SK-N-SH (cell line): Measurements from ENCODE around the gene GLIS1. TPM values are rescaled to one million over a fixed set of nuclear protein-coding genes. Genes with fewer than 3 reads are reported as not detected.

Experiments used
- CTCF ChIA-PET: fragments of 300-600, 350-600 bp; formaldehyde crosslinking; extraction: SDS; loops from one replicate; lab custom pipeline; 2021; lab: Yijun Ruan, JAX
- POLR2A ChIA-PET: fragments of 350-600 bp; sonication (Branson Sonifier 250); formaldehyde crosslinking; extraction: SDS; loops from one replicate; lab custom pipeline; 2020; ENCODE audit warnings: antibody characterized with exemption, inconsistent platforms; lab: Yijun Ruan, JAX
- DNase-seq: peaks from one replicate; pipeline ENCODE4 v3.0.0; 2012
- H2AFZ ChIP-seq: fragments of 200-600 bp; sonication (generic); 2 replicates; pipeline ENCODE4 v1.8.1; 2016; ENCODE audit warnings: antibody characterized with exemption, mild to moderate bottlenecking, low read depth
- H3F3A ChIP-seq: fragments of 200-600 bp; sonication (generic); replicated peaks from 2 replicates; pipeline ENCODE3; 2016; ENCODE audit warnings: antibody characterized with exemption, mild to moderate bottlenecking; ENCODE audit not compliant: insufficient read depth
- H3K27ac ChIP-seq, 2 experiments: fragments of 200-500 bp in 1 of 2; fragments of 200-600 bp in 1 of 2; sonication (Bioruptor generic) in 1 of 2; sonication (generic), shearing (Covaris generic) in 1 of 2; 2 replicates each; pipeline versions ENCODE4 v1.5.1 to v1.6.1; 2014 to 2016; ENCODE audit warnings: low read depth in 2 of 2, inconsistent platforms in 1 of 2, low read length in 1 of 2, mild to moderate bottlenecking in 1 of 2, mixed read lengths in 1 of 2
- H3K27me3 ChIP-seq: fragments of 200-600 bp; sonication (generic), shearing (Covaris generic); 2 replicates; pipeline ENCODE4 v1.6.1; 2016; ENCODE audit warnings: mixed run types; ENCODE audit not compliant: insufficient read depth
- H3K36me3 ChIP-seq, 2 experiments: fragments of 200-500 bp in 1 of 2; fragments of 200-600 bp in 1 of 2; sonication (Bioruptor generic) in 1 of 2; sonication (generic) in 1 of 2; replicated peaks in 1 of 2; 2 replicates each; pipeline versions ENCODE3 to v1.5.1; 2014 to 2016; ENCODE audit warnings: low read length in 1 of 2, mild to moderate bottlenecking in 1 of 2; ENCODE audit not compliant: insufficient read depth in 2 of 2, control insufficient read depth in 1 of 2
- H3K4me1 ChIP-seq, 2 experiments: fragments of 200-500 bp in 1 of 2; fragments of 200-600 bp in 1 of 2; sonication (Bioruptor generic) in 1 of 2; sonication (generic), shearing (Covaris generic) in 1 of 2; 2 replicates each; pipeline versions ENCODE4 v1.5.1 to v1.6.1; 2014 to 2016; ENCODE audit warnings: low read depth in 1 of 2, low read length in 1 of 2, mixed run types in 1 of 2; ENCODE audit not compliant: insufficient read depth in 2 of 2, control insufficient read depth in 1 of 2
- H3K4me2 ChIP-seq: fragments of 200-600 bp; sonication (generic), shearing (Covaris generic); 2 replicates; pipeline ENCODE4 v1.6.1; 2017; ENCODE audit warnings: mixed run types
- H3K4me3 ChIP-seq, 2 experiments: fragments of 200-500 bp in 1 of 2; fragments of 200-600 bp in 1 of 2; sonication (Bioruptor generic) in 1 of 2; sonication (generic), shearing (Covaris generic) in 1 of 2; 2 replicates each; pipeline versions ENCODE4 v1.5.1 to v1.8.1; 2014 to 2016; ENCODE audit warnings: low read depth in 2 of 2, inconsistent platforms in 1 of 2, low read length in 1 of 2, mild to moderate bottlenecking in 1 of 2, mixed read lengths in 1 of 2, moderate library complexity in 1 of 2
- H3K79me2 ChIP-seq: fragments of 200-600 bp; sonication (generic); 2 replicates; pipeline ENCODE4 v1.8.1; 2017; ENCODE audit warnings: mild to moderate bottlenecking; ENCODE audit not compliant: insufficient read depth
- H3K9ac ChIP-seq: fragments of 200-600 bp; sonication (generic); 2 replicates; pipeline ENCODE4 v1.6.1; 2017; ENCODE audit warnings: mixed run types
- H3K9me2 ChIP-seq: fragments of 200-600 bp; sonication (generic); 2 replicates; pipeline ENCODE4 v1.6.1; 2017; ENCODE audit warnings: mixed run types
- H3K9me3 ChIP-seq: fragments of 200-600 bp; sonication (generic); 2 replicates; pipeline ENCODE4 v1.6.1; 2017; ENCODE audit warnings: mixed run types, mild to moderate bottlenecking, moderate library complexity
- H4K20me1 ChIP-seq: fragments of 200-600 bp; sonication (generic); 2 replicates; pipeline ENCODE4 v1.6.1; 2017; ENCODE audit warnings: mild to moderate bottlenecking, mixed run types; ENCODE audit not compliant: insufficient read depth
- EZH2phosphoT487 ChIP-seq: fragments of 200-600 bp; sonication (generic); IDR thresholded peaks from 2 replicates; pipeline ENCODE4 v1.6.1; 2017; ENCODE audit warnings: low read depth, mixed run types, mild to moderate bottlenecking, antibody characterized with exemption, moderate library complexity, borderline replicate concordance
- FOXJ3 ChIP-seq: sonication (generic); formaldehyde crosslinking; IDR thresholded peaks from 2 replicates; pipeline ENCODE4 v1.5.1; 2020; ENCODE audit warnings: mild to moderate bottlenecking, missing genetic modification reagents
- GATA2 ChIP-seq: sonication (generic); formaldehyde crosslinking; IDR thresholded peaks from 2 replicates; pipeline ENCODE4 v1.5.0; 2020; ENCODE audit warnings: mild to moderate bottlenecking, missing genetic modification reagents
- NFIC ChIP-seq: IDR thresholded peaks from 2 replicates; pipeline ENCODE4 v1.4.0; 2012; ENCODE audit warnings: borderline replicate concordance
- NRF1 ChIP-seq: IDR thresholded peaks from 2 replicates; pipeline ENCODE4 v1.6.1; 2012; ENCODE audit warnings: low read depth, mild to moderate bottlenecking, low read length
- POLR2AphosphoS5 ChIP-seq: IDR thresholded peaks from 2 replicates; pipeline ENCODE4 v1.6.1; 2012; ENCODE audit warnings: low read depth, low read length
- RAD21 ChIP-seq: IDR thresholded peaks from 2 replicates; pipeline ENCODE4 v1.6.1; 2012; ENCODE audit warnings: mild to moderate bottlenecking, low read length
- RXRA ChIP-seq: IDR thresholded peaks from 2 replicates; pipeline ENCODE4 v1.4.0; 2012; ENCODE audit warnings: low read depth, mild to moderate bottlenecking, borderline replicate concordance
- TAF1 ChIP-seq: IDR thresholded peaks from 2 replicates; pipeline ENCODE4 v1.6.1; 2012; ENCODE audit warnings: low read depth, mild to moderate bottlenecking, low read length, moderate library complexity, borderline replicate concordance
- TCF12 ChIP-seq: IDR thresholded peaks from 2 replicates; pipeline ENCODE4 v1.4.0; 2012
- WGBS: methylation state at CpG from one replicate; pipeline ENCODE4 v1.1.6; 2017; ENCODE audit warnings: low lambda C conversion rate; 5-methylcytosine and 5-hydroxymethylcytosine counted together
- polyA plus RNA-seq, 3 experiments: library from polyadenylated mRNA; depleted of rRNA; stranded (reverse); fragments of >200 nt; gene quantifications; 2 replicates each; pipeline ENCODE4 v1.2.3, GENCODE V29; 2012
- TF ChIP-seq, protein P1 (sequence below): IDR thresholded peaks from 2 replicates; pipeline ENCODE4 v1.4.0; 2012; ENCODE audit warnings: low read depth, borderline replicate concordance
- TF ChIP-seq, protein P2 (sequence below): IDR thresholded peaks from 2 replicates; pipeline ENCODE4 v1.6.1; 2012; ENCODE audit warnings: mild to moderate bottlenecking, low read depth, low read length, moderate library complexity
- TF ChIP-seq, protein P3 (sequence below): fragments of 200-600 bp; sonication (generic); IDR thresholded peaks from 2 replicates; pipeline ENCODE4 v1.6.1; 2017; ENCODE audit warnings: antibody characterized with exemption, mild to moderate bottlenecking, moderate library complexity

GLIS1 gene
- polyA plus RNA-seq, 1 of the 3 experiments (the other 2 are of a cell fraction) = 0.13 TPM

DNA sequence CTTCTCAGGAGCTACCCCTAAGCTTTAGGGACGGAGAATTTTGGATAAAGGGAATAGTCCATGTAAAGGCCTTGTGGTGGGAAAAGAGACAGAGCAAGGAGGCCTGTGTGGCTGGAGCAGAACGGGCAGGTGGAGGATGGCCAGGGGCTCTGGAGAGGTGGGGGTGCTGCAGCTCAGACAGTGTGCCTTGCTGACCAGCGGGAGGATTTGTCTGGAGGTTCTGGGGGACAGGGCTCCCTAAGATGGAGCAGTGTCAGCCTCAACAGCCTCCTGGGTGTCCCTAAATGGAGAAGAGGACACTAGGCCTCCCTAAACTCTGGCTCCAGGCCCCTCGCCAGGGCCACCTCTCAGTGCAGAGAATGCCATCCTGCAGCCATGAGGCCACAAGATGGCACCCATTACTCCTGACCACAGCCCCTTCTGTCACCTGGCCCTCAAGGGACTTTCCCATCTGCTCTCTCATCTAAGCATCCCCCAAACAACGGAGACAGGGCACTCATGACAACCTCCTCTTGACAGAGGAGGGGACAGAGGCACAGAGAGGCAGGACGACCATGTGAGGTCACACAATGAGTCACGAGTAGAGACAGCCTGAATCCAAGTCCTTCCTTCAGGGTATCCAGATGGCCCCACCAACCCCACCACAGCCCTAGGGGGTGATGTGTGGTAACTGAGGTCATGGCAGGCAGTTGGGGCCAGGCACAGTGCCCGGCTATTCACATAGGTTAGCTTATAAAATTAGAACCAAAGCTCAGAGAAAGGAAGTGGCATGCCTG is 185.0 kb downstream of the GLIS1 start (continued):
- TF ChIP-seq EZH2phosphoT487 = no peak

DNA sequence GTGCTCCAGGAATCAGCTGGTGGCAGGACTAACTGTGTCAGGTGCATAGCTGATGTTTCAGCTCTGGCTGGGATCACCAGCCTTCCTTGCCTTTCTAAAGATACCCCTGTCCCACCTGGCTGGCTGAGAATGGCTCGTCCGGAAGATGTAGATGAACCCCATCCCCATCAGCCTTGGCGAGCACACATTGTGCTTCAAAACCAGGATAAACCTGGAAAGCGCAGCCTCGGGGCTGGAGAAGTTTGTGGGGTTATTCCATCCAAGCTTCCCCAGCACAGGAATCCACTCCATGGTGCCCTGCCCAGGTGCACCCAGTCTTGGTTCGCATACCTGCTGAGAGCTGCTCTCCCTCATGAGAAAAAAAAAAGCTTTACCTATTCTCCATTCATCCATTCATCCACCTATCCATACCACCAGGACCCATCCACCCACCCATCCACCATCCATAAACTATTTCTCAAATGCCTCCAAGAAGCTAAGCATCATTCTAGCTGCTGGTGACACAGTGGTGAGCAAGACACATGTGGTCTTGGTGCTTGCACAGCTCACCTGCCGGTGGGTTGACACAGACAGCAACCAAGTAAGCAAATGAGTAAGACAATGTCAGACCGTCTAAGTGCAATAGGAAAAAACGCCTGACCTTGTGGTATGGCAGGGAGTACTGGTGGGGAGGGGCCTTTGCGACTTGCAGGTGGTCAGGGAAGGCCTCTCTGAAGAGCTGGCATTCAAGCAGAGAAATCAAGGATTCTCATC is 185.8 kb downstream of the GLIS1 start:
- Histone ChIP-seq H3K9ac (no peak overlapping the region), H3K79me2 (no peaks in the 10 kb centered on the region), H3K27me3 (no peaks in the 10 kb centered on the region), H3K4me2 (no peak overlapping the region), H3K4me3 (no peak overlapping the region), H3K9me3 (no peaks in the 10 kb centered on the region), H2AFZ (no peak overlapping the region), H3F3A (peaks cover 9% of the 10 kb centered on the region), H4K20me1 (no peaks in the 10 kb centered on the region), H3K4me1 (peaks cover 0 to 45% of the 10 kb centered on the region in 2 experiments; a peak in 1 of 4 replicates), H3K9me2 (no peaks in the 10 kb centered on the region), H3K27ac (no peak overlapping the region), H3K36me3 (no peaks in the 10 kb centered on the region)
- TF ChIP-seq, protein P1, sequence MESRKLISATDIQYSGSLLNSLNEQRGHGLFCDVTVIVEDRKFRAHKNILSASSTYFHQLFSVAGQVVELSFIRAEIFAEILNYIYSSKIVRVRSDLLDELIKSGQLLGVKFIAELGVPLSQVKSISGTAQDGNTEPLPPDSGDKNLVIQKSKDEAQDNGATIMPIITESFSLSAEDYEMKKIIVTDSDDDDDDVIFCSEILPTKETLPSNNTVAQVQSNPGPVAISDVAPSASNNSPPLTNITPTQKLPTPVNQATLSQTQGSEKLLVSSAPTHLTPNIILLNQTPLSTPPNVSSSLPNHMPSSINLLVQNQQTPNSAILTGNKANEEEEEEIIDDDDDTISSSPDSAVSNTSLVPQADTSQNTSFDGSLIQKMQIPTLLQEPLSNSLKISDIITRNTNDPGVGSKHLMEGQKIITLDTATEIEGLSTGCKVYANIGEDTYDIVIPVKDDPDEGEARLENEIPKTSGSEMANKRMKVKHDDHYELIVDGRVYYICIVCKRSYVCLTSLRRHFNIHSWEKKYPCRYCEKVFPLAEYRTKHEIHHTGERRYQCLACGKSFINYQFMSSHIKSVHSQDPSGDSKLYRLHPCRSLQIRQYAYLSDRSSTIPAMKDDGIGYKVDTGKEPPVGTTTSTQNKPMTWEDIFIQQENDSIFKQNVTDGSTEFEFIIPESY = no peak
- POLR2A ChIA-PET = no interaction called here
- DNase-seq = no peak
- CTCF ChIA-PET = interaction anchor here (0.6 to 2.2 kb wide), 8 partner anchors 9 to 160 kb away, joined by 3 to 9 read pairs (median 4); no protein-coding TSS in a partner anchor
- WGBS = 76% methylated on average over 5 of the region's 10 CpGs

DNA sequence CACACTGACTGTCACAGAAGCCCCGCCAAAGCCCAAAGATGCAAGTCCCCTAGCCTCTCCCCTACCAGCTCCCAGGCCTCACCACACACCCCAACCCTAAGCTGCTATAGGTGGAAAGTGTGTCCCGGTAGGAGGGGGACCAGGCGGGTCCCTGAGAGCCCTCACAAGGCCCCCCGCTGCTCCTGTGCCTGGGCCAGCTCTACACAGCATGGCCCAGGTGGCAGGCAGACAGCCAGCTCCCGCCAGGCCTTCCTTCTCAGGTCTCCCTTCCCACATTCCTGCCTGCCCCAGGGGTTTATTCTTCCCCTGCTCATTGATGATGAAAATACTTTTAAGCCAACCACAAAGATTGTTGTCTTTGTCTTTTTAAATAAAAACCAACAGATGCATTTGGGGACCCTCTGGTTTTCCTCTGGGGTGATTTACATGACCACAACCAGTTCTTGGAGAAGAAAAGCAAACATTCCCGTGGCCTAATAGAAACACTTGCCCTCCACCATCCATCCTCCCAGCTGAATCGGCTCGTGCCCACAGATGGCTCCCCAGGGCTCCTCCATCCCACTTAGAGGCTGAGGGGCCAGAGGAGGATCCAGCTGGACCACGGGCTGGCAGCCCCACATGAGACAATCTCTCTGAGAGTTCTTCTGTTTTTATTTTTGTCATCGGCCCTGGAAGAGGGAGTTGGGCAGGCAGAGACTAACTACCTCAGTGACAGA is 186.7 kb downstream of the GLIS1 start:
- Histone ChIP-seq H3K4me3 (no peak overlapping the region), H3K27me3 (no peaks in the 10 kb centered on the region), H3K9me3 (no peaks in the 10 kb centered on the region), H3K4me1 (peaks cover 0 to 37% of the 10 kb centered on the region in 2 experiments; a peak in 1 of 4 replicates), H2AFZ (no peak overlapping the region), H3K9me2 (no peaks in the 10 kb centered on the region), H3K9ac (no peak overlapping the region), H3K27ac (peak overlapping the region in 1 of 2 experiments; percentile 54; a peak in 1 of 4 replicates), H4K20me1 (no peaks in the 10 kb centered on the region), H3K4me2 (no peak overlapping the region), H3K79me2 (no peaks in the 10 kb centered on the region), H3K36me3 (no peaks in the 10 kb centered on the region), H3F3A (peaks cover 9% of the 10 kb centered on the region)
- ChIA-PET POLR2A (no interaction called here), CTCF (interaction anchor here (0.7 to 2.2 kb wide), 7 partner anchors 8 to 159 kb away, joined by 3 to 9 read pairs (median 4); no protein-coding TSS in a partner anchor)
- 66% methylated on average over 9 of the region's 10 CpGs for WGBS
- no peak for TF ChIP-seq NFIC
- TF ChIP-seq GATA2 (CRISPR knock-in tag) = no peak
- TF ChIP-seq RXRA = no peak
- TF ChIP-seq, protein P2, sequence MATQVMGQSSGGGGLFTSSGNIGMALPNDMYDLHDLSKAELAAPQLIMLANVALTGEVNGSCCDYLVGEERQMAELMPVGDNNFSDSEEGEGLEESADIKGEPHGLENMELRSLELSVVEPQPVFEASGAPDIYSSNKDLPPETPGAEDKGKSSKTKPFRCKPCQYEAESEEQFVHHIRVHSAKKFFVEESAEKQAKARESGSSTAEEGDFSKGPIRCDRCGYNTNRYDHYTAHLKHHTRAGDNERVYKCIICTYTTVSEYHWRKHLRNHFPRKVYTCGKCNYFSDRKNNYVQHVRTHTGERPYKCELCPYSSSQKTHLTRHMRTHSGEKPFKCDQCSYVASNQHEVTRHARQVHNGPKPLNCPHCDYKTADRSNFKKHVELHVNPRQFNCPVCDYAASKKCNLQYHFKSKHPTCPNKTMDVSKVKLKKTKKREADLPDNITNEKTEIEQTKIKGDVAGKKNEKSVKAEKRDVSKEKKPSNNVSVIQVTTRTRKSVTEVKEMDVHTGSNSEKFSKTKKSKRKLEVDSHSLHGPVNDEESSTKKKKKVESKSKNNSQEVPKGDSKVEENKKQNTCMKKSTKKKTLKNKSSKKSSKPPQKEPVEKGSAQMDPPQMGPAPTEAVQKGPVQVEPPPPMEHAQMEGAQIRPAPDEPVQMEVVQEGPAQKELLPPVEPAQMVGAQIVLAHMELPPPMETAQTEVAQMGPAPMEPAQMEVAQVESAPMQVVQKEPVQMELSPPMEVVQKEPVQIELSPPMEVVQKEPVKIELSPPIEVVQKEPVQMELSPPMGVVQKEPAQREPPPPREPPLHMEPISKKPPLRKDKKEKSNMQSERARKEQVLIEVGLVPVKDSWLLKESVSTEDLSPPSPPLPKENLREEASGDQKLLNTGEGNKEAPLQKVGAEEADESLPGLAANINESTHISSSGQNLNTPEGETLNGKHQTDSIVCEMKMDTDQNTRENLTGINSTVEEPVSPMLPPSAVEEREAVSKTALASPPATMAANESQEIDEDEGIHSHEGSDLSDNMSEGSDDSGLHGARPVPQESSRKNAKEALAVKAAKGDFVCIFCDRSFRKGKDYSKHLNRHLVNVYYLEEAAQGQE = no peak
- TF ChIP-seq RAD21 = no peak
- no peak for TF ChIP-seq TCF12
- no peak for TF ChIP-seq POLR2AphosphoS5
- TF ChIP-seq TAF1 = no peak
- no peak for TF ChIP-seq EZH2phosphoT487
- TF ChIP-seq, protein P3, sequence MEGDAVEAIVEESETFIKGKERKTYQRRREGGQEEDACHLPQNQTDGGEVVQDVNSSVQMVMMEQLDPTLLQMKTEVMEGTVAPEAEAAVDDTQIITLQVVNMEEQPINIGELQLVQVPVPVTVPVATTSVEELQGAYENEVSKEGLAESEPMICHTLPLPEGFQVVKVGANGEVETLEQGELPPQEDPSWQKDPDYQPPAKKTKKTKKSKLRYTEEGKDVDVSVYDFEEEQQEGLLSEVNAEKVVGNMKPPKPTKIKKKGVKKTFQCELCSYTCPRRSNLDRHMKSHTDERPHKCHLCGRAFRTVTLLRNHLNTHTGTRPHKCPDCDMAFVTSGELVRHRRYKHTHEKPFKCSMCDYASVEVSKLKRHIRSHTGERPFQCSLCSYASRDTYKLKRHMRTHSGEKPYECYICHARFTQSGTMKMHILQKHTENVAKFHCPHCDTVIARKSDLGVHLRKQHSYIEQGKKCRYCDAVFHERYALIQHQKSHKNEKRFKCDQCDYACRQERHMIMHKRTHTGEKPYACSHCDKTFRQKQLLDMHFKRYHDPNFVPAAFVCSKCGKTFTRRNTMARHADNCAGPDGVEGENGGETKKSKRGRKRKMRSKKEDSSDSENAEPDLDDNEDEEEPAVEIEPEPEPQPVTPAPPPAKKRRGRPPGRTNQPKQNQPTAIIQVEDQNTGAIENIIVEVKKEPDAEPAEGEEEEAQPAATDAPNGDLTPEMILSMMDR = no peak
- no peak for TF ChIP-seq FOXJ3 (CRISPR knock-in tag)
- TF ChIP-seq NRF1 = no peak
- DNase-seq = peak; percentile 40
